C4-2B (cell line): Measurements from ENCODE around the gene ZNF277.

ENCODE experiments used
- H3K27ac ChIP-seq: fragments of 450-650 bp; 2 replicates; pipeline ENCODE4 v1.5.1; 2017
- ZFX ChIP-seq: fragments of 450-650 bp; IDR thresholded peaks from 2 replicates; pipeline ENCODE4 v1.6.1; 2017
- TF ChIP-seq, protein P1 (sequence below): fragments of 450-650 bp; conservative IDR thresholded peaks from 2 replicates; pipeline ENCODE4 v1.5.1; 2017; ENCODE audit warnings: mild to moderate bottlenecking

ZNF277 gene

DNA sequence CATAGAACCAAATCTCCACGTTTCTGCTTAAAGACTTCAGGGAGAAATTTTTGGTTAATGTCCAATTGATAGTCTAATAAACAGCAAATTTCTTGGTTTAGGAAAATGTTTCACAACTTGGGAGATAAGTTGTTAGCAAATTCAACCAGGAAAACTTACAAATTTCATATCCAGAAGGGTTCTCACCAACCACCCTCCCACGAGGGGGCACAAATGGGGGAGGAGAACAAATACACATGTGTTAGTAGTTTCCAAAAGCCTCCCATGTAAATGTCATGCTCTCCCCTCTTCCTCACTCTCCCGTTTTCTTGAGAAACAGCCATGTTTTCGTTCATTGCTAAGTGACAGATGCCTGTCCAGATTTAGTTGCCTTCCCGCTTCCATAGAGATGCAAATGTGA lies 10.8 kb upstream of the ZNF277 start:
- no peak for TF ChIP-seq ZFX
- TF ChIP-seq, protein P1, sequence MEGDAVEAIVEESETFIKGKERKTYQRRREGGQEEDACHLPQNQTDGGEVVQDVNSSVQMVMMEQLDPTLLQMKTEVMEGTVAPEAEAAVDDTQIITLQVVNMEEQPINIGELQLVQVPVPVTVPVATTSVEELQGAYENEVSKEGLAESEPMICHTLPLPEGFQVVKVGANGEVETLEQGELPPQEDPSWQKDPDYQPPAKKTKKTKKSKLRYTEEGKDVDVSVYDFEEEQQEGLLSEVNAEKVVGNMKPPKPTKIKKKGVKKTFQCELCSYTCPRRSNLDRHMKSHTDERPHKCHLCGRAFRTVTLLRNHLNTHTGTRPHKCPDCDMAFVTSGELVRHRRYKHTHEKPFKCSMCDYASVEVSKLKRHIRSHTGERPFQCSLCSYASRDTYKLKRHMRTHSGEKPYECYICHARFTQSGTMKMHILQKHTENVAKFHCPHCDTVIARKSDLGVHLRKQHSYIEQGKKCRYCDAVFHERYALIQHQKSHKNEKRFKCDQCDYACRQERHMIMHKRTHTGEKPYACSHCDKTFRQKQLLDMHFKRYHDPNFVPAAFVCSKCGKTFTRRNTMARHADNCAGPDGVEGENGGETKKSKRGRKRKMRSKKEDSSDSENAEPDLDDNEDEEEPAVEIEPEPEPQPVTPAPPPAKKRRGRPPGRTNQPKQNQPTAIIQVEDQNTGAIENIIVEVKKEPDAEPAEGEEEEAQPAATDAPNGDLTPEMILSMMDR, result no peak
- H3K27ac ChIP-seq, result no peak overlapping the region

DNA sequence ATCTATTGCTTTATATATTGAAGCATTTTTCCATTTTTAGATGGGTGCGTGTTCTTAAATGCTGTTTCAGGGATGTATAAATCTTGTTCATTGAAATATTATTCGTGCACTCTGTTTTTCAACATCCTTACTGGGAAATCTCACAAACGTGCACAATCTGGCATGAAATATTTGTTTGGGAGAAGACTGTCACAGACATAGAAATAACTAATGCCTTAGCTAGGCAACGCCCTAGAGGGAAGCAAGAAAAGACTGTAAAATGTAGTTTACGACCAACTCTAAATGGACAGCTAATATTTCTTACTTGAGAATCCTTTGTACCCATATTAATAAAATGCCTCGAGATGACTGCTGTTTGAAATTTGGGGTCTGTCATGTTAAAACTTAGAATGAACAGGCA lies 9.2 kb upstream of the ZNF277 start:
- TF ChIP-seq, protein P1, result no peak
- TF ChIP-seq ZFX, result no peak

DNA sequence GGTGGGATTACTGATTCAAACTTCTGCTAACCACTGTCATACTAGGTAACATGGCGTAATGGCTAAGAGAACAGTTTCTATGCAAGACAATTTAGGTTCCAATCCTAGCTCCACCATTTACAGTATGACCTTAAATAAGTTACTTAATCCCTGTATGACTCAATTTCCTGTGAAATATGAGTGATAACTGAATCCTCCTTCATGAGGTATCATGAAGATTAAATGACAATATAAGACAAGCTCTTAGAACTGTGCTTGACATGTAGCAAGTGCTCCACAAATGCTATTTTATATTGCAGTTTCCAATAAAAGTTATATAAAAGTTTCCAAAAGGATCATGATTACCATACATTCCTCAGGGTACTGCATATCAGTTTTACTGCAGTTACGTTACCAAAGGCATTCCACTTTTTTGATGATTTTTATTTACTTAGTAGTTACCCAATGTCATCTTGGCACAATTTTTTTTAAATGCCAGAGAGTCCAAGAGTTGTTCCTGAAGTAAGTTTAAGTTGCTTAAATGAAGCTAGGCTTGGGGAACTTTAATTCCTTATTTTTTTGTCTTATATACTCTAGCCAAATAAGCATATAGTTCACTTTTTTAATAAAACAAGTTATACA lies 7.3 kb upstream of the ZNF277 start:
- H3K27ac ChIP-seq, result no peak overlapping the region
- TF ChIP-seq ZFX, result no peak
- TF ChIP-seq, protein P1, result no peak

More for the DNA sequence above, 9.2 kb upstream of the ZNF277 start:
- H3K27ac ChIP-seq, result no peak overlapping the region

DNA sequence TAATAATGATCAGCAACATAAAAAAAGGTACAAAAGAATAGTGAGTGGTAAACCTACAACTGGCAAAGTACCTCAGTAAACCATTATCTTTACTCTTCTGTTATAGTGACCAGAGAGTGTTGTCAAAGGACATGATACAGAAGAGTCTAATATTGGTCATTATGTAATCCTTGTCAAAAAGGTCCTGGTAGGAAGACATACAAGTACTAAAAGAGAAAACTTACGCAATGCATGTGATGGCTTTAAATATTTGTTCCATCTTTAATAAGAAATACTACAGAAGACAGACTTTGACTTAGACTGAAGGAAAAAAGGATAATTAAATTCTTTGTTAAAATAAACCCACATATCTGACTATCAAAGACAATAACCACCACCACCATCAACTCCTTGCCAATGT lies 6.8 kb upstream of the ZNF277 start:
- no peak overlapping the region for H3K27ac ChIP-seq
- TF ChIP-seq, protein P1, result no peak
- no peak for TF ChIP-seq ZFX

DNA sequence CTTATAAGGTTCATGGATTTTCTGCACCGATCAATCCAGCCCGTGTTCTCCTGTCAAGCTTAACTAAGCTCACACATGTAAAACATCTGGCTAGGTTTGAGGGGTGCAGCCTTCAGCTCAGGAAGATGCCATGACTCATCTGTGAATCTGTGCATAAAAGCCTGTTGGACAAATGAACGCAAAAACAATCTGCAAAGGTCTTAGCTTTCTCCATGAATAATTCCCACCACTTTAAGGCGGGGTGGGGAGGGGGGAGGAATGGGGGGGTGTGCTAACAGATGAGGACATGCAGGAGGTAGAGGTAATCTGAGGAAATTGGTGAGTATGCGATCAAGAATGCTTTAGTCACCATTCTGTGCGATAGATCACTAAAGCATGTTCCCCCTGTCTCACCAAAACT lies 5.1 kb upstream of the ZNF277 start:
- TF ChIP-seq, protein P1, result no peak
- no peak for TF ChIP-seq ZFX
- H3K27ac ChIP-seq, result no peak overlapping the region

DNA sequence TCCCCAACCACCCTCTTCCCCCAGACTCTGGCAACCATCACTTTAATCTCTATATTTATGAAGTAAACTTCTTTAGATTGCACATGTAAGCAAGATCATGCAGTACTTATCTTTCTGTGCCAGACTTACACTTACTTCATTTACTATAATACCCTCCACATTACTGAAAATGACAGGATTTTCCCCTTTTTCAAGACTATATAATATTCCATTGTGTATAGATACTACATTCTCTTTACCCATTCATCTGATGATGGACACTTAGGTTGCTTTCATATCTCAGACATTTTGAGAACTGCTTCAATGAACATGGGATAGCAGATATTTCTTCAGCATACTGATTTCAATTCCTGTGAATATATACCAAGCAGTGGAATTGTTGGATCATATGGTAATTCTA lies 4.7 kb upstream of the ZNF277 start:
- no peak overlapping the region for H3K27ac ChIP-seq
- TF ChIP-seq ZFX, result no peak
- TF ChIP-seq, protein P1, result no peak

DNA sequence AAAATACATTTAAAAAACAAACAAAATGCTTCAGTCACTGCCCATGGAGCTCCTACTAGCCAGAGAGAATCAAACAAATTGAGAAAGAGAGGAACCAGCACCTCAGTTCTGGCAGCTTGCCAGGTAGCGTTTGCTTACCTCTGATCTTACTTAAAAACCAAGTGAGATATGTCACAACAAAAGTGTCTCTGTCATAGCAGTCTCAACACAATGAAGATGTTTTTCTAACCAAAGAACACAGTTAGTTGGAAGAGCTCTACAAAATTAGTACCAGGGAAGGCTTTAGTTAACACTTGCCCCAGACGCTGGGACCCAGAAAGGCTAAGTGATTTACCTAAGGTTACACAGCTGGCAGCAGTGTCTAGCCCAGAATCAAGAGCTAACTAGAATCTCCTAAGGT lies 3.7 kb upstream of the ZNF277 start:
- TF ChIP-seq ZFX, result no peak
- TF ChIP-seq, protein P1, result no peak
- no peak overlapping the region for H3K27ac ChIP-seq
